GM12873 (cell line): ENCODE results near the gene STX8.

Experiments
- TF ChIP-seq, protein P1 (sequence below): IDR thresholded peaks from 2 replicates; pipeline ENCODE4 v1.5.1; 2012; ENCODE audit warnings: low read depth, mild to moderate bottlenecking, moderate library complexity, low read length, control low read depth; ENCODE audit not compliant: insufficient read depth; ENCODE audit errors: missing control alignments

Gene STX8

DNA sequence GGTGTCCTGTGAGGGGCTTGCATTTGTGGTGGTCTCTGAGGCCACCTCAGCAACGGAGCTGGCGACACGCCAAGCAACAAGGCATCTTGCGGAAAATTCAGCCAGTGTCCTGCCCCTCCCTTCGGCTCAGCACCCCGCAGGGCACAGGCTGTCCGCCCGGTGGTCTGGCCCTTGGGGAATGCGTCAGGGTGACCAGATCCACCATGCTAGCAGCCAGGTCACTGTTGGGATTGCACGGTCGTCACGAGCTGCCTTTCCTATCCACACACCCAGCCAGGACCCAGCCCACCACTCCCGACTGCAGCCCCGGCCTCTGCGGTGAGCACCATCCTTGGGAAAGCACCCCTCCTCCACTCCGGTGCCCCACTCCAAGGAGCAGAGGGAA, 333.1 kb downstream of the STX8 start:
- TF ChIP-seq, protein P1, sequence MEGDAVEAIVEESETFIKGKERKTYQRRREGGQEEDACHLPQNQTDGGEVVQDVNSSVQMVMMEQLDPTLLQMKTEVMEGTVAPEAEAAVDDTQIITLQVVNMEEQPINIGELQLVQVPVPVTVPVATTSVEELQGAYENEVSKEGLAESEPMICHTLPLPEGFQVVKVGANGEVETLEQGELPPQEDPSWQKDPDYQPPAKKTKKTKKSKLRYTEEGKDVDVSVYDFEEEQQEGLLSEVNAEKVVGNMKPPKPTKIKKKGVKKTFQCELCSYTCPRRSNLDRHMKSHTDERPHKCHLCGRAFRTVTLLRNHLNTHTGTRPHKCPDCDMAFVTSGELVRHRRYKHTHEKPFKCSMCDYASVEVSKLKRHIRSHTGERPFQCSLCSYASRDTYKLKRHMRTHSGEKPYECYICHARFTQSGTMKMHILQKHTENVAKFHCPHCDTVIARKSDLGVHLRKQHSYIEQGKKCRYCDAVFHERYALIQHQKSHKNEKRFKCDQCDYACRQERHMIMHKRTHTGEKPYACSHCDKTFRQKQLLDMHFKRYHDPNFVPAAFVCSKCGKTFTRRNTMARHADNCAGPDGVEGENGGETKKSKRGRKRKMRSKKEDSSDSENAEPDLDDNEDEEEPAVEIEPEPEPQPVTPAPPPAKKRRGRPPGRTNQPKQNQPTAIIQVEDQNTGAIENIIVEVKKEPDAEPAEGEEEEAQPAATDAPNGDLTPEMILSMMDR: no peak

DNA sequence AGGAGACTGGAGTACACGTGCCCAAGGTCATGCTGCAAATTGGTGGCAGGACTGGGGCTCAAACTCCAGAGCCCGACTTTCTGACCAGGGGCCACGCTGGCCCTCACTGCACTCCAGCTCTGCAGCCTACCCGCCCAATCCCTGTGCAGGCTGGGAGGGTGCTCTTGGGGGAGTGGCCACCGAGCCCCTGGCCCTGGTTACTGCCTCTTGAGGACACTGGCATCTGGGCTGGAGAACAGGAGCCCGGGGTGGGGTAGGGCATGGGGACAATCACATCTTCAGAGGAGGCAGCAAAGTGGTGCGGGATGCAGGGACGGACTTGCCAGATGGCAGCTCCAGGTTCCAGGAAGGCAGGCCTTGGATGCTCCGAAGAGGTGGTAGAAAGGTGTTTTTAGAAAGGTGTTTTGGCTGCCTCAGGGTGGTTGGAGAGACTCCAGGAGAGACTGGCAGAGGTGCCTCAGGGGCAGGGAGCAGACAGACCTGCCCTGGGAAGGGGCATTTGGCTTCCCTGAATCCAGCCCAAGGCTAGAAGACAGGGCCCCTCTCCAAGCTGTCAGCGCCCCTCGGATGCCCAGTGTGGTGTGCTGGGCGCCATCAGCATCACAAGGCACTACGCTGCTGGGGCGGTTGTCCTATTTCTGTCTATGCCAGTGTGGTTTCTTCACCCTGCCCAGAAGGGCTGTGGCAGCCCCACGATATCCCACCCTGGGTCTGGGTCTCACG, 333.7 kb downstream of the STX8 start:
- TF ChIP-seq, protein P1: no peak

DNA sequence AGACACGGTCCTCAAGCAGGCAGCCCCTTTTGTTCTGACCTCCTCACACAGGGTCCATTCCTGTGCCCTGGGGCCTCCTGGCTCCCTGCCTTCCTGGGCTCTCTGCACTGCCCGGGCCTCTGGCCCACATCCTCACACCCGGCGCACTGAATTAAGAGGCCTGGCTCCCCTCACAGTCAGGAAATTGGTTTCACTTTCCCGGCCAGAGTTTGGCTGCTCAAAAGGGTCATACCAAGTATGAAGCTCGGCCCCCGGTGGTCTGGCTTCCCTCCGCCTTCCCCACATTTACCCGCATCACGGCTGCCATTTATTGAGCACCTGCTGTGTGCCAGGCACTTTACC, 334.3 kb downstream of the STX8 start:
- TF ChIP-seq, protein P1: no peak

DNA sequence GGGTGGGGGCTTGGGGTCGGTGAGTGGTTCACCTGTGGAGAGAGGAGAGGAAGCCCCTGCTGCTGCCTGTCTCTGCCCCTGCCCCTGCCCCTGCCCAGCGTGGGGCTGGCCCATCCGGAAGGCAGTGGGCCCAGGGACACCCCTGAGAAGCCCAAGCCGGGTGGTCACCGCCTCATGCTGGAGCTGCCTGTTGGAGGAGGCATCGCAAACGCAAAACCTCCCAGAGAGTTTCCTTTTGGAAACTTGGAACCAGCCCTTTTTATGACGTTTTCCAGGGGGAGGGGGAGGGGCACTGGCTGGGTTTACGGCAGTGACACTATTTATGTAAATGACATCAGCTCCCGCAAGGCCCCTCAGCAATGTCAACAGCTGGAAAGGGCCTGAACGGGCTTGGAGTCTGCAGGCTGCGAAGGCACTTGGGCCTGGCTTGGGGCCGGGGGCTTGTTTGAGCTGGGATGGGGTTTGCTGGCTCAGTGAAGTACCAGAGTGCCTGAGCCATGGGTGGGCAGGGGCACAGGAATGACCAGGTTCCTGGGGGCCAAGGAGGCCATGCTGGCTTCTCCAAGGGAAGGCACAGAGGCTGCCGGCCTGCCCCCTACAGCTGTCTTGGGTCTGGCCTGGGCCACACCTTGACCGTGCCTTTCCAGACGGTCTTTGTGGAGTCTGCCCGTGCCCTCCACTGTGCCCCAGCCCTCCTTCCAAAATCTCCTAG, 334.8 kb downstream of the STX8 start:
- TF ChIP-seq, protein P1: no peak

DNA sequence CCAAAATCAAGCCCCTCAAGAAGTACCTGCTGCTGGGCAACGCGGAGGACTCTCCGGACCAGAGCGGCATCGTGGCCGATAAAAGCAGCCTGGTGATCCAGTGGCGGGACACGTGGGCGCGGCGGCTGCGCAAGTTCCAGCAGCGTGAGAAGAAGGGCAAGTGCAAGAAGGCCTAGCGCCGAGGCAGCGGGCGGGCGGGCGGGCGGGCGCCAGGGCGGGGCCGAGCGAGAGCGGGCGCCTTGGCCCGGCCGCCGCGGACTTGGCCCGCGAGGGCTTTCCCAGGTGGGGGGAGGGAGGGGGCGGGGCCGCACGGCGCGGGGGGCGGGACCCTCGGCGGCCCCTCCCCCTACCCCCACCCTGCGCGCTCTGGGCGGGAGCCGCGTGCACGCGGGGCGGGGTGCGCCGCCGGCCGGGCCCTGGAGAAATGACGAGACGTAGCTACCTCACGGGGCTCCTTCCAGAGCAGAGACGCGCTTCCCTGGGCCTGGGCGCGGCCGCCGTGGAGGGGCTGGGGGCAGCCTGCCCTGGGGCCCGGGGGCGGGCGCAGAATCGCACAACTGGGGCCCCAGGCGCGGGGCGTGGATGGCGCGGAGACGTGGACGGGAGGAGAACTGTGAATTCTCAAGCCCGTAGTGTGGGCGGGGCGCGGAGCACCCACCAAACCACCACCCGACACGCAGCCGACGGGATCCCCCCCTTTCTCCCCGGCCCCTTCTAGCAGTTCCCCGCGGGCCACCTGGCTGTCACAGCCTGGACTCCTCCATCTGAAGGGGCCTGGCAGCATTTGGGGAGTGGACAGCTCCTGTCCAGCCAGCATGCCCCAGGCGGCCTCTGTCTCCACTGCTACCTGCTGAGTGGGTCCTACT, 335.6 kb downstream of the STX8 start:
- TF ChIP-seq, protein P1: no peak

DNA sequence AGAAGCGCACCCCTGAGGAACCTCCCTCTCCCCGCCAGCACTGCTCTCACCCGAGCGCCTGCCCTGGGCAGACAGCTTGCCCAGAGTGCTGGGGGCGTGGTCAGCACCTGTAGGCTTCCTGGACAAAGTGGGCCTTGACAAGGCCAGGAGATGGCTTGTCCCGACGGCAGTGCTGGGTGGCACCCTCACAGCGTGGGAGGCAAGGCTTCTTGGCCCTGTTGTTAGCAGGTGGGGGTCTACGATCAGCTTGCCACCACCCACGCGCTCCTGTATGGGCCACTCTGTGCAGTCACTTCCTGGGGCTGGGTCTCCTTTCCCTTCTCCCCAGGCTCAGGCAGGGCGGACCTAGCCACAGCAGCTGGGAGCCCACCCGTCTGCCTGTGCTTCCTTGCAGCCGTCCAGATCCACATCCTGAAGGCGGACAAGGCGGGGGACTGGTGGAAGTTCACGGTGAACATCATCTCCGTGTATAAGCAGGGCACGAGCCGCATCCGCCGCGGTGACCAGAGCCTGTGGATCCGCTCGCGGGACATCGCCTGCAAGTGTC, 336.3 kb downstream of the STX8 start:
- TF ChIP-seq, protein P1: no peak
